ENCODE data around the gene TBL1XR1.

DNA sequence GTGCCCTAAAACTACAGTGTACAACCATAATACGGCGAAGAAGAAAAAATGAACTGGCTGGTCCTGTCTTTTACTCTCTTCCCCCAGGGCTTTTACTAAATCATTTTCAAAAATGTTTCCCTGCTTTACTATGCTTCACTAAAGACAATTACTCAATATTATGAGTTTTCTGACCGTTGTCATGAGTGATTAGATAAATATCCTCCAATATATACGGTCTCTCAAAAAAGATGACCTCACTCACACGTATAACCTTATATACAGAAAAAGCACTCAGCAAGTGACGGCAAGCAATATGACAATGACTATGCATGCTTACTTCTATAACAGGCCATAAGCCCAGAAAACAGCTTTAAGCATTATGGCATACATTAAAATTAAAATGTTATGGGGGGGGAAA lies 60.5 kb downstream of the TBL1XR1 start:
- TF ChIP-seq POLR2A (IDR thresholded peaks at IDR 0.05; ENCODE audit: low read length), result no peak
- no peak for TF ChIP-seq GATA1 (IDR thresholded peaks at IDR 0.05; ENCODE audit: low read depth, low read length)
